OCI-LY7 (cell line): Measurements from ENCODE around the gene THRB. TPM values are rescaled to one million over a fixed set of nuclear protein-coding genes. Genes with fewer than 3 reads are reported as not detected.

Experiments used
- BruUV-seq: library from RNA; stranded (reverse); fragments of 400-500 nt; replicated peaks from 2 replicates; lab custom pipeline; 2021; lab: Mats Ljungman, UMichigan
- CTCF ChIA-PET: fragments of 300-600 bp; sonication (Branson Sonifier 250); formaldehyde crosslinking; loops from one replicate; lab custom pipeline; 2022; ENCODE audit warnings: antibody characterized with exemption; ENCODE audit not compliant: unreplicated experiment; lab: Charles Lee
- POLR2A ChIA-PET: fragments of 300-600 bp; sonication (Branson Sonifier 250); formaldehyde crosslinking; loops from one replicate; lab custom pipeline; 2022; ENCODE audit warnings: antibody characterized with exemption; lab: Charles Lee
- DNase-seq: peaks from one replicate; pipeline ENCODE4 v3.0.0-alpha.2; 2015; ENCODE audit warnings: low spot score
- H2AFZ ChIP-seq: fragments of 200-600 bp; sonication (generic), shearing (Covaris generic); 2 replicates; pipeline ENCODE4 v1.6.1; 2014; ENCODE audit warnings: mild to moderate bottlenecking, antibody characterized with exemption, low read length, moderate library complexity
- H3K27ac ChIP-seq: fragments of 200-600 bp; sonication (generic); 2 replicates; pipeline ENCODE4 v1.5.1; 2014; ENCODE audit warnings: mixed run types, low read depth, mild to moderate bottlenecking, moderate library complexity, low read length, inconsistent platforms; ENCODE audit not compliant: poor library complexity, severe bottlenecking
- H3K36me3 ChIP-seq: fragments of 200-600 bp; sonication (generic); 2 replicates; pipeline ENCODE4 v1.6.1; 2014; ENCODE audit warnings: mild to moderate bottlenecking, antibody characterized with exemption, low read length, moderate library complexity, mixed read lengths; ENCODE audit not compliant: insufficient read depth
- H3K4me1 ChIP-seq: fragments of 200-600 bp; sonication (generic); 2 replicates; pipeline ENCODE4 v1.5.1; 2014; ENCODE audit warnings: mild to moderate bottlenecking, low read length; ENCODE audit not compliant: insufficient read depth, poor library complexity, severe bottlenecking
- H3K4me2 ChIP-seq: fragments of 200-600 bp; sonication (generic); 2 replicates; pipeline ENCODE4 v1.6.1; 2014; ENCODE audit warnings: mild to moderate bottlenecking, low read length
- H3K4me3 ChIP-seq: fragments of 200-600 bp; sonication (generic); 2 replicates; pipeline ENCODE4 v1.5.1; 2014; ENCODE audit warnings: mild to moderate bottlenecking, low read depth, low read length; ENCODE audit not compliant: poor library complexity, severe bottlenecking
- H3K79me2 ChIP-seq: fragments of 200-600 bp; sonication (generic); 2 replicates; pipeline ENCODE4 v1.6.1; 2016; ENCODE audit warnings: low read depth, mild to moderate bottlenecking, low read length, moderate library complexity, mixed read lengths; ENCODE audit not compliant: insufficient read depth
- H3K9me2 ChIP-seq: fragments of 200-600 bp; sonication (generic); 2 replicates; pipeline ENCODE4 v1.6.1; 2016; ENCODE audit warnings: mild to moderate bottlenecking, low read length, mixed read lengths; ENCODE audit not compliant: insufficient read depth
- H3K9me3 ChIP-seq: fragments of 200-600 bp; sonication (generic); 2 replicates; pipeline ENCODE4 v1.6.1; 2014; ENCODE audit warnings: mild to moderate bottlenecking, mixed run types, low read length, mixed read lengths
- H4K20me1 ChIP-seq: fragments of 200-600 bp; sonication (generic); 2 replicates; pipeline ENCODE4 v1.6.1; 2014; ENCODE audit warnings: mild to moderate bottlenecking, antibody characterized with exemption, low read length, moderate library complexity, mixed read lengths; ENCODE audit not compliant: insufficient read depth
- EZH2phosphoT487 ChIP-seq: fragments of 200-600 bp; sonication (generic); IDR thresholded peaks from 2 replicates; pipeline ENCODE4 v1.6.1; 2018; ENCODE audit warnings: low read depth, borderline replicate concordance, mild to moderate bottlenecking, mixed run types, antibody characterized with exemption, low read length, moderate library complexity, mixed read lengths
- intact Hi-C: fragments of 100-400 bp; cut with micrococcal nuclease; formaldehyde crosslinking; loops from one replicate; pipeline ENCODE4 v1.10.0; 2022; ENCODE audit not compliant: unreplicated experiment
- total RNA-seq, 2 experiments: library from RNA; depleted of rRNA in 1 of 2; stranded (reverse); fragments of >200 nt in 1 of 2; shearing (Covaris generic) in 1 of 2; gene quantifications; 2 replicates each; pipeline ENCODE4 v1.2.3, GENCODE V29; 2014 to 2022
- TF ChIP-seq, protein P1 (sequence below): fragments of 200-600 bp; sonication (generic); conservative IDR thresholded peaks from 2 replicates; pipeline ENCODE4 v1.5.1; 2014; ENCODE audit warnings: mild to moderate bottlenecking, antibody characterized with exemption, low read length, moderate library complexity, mixed read lengths

Gene THRB
- total RNA-seq, 2 experiments from 2014 or later: not detected

DNA sequence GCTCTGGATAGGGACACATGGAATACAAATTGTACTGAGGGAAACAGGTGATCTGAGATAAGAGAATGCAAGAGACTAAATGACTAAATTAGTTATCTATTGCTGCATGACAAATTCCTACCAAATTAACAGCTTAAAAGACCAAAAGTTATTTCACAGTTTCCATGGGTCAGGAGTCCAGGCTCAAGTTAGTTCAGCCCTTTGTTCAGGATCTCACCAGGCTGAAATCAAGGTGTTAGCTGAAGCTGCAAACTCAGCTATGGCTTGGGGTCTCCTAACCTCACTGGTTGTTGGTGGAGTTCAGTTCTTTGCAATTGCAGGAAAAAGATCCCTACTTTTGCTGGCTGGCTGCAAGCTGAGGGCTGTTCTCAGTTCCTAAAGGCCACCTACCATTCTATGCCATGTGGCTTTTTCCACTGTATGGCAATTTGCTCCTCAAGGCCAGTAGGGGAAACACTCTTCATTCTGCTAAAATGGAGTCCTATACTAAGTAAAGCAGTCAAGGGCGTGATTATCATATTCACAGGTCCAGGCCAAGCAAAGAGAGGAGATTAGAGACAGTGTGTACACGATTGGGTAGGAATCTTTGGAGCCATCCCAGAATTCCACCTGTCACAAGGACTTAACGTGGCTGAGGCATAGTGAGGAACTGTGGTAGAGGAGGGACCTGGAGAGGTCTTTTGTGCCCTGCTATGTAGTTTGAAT, 53.7 kb downstream of the THRB start:
- H4K20me1 ChIP-seq: no peaks in the 10 kb centered on the region
- no peaks in the 10 kb centered on the region for H3K9me3 ChIP-seq
- H3K36me3 ChIP-seq: no peaks in the 10 kb centered on the region
- no peaks in the 10 kb centered on the region for H3K4me1 ChIP-seq
- DNase-seq: no peak
- H3K27ac ChIP-seq: no peak overlapping the region
- H2AFZ ChIP-seq: no peak overlapping the region
- H3K4me2 ChIP-seq: no peak overlapping the region
- intact Hi-C loops: no loop called here
- no peak overlapping the region for H3K4me3 ChIP-seq
- POLR2A ChIA-PET: no interaction called here
- no peak for TF ChIP-seq EZH2phosphoT487
- TF ChIP-seq, protein P1, sequence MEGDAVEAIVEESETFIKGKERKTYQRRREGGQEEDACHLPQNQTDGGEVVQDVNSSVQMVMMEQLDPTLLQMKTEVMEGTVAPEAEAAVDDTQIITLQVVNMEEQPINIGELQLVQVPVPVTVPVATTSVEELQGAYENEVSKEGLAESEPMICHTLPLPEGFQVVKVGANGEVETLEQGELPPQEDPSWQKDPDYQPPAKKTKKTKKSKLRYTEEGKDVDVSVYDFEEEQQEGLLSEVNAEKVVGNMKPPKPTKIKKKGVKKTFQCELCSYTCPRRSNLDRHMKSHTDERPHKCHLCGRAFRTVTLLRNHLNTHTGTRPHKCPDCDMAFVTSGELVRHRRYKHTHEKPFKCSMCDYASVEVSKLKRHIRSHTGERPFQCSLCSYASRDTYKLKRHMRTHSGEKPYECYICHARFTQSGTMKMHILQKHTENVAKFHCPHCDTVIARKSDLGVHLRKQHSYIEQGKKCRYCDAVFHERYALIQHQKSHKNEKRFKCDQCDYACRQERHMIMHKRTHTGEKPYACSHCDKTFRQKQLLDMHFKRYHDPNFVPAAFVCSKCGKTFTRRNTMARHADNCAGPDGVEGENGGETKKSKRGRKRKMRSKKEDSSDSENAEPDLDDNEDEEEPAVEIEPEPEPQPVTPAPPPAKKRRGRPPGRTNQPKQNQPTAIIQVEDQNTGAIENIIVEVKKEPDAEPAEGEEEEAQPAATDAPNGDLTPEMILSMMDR: no peak
- CTCF ChIA-PET: no interaction called here
- H3K79me2 ChIP-seq: no peaks in the 10 kb centered on the region
- no TSS peak for BruUV-seq
- H3K9me2 ChIP-seq: no peaks in the 10 kb centered on the region

GRCh38 chr3:24439021-24439420, 55.6 kb downstream of the THRB start:
- CTCF ChIA-PET: no interaction called here

DNA sequence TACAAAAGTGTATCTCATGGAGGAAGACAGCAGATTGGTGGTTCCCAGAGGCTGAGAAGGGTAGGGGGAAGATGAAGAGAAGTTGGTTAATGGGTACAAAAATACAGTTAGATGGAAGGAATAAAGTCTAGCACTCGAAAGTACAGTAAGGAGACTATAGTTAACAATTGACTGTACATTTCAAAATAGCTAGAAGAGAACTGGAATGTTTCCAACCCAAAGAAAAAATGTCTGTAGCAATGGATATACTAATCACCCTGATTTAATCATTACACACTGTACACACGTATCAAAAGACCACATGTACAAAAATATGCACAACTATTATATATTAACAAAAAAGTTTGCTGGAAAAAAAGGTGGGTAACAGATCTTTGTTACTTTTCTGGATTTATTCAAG, 57.3 kb downstream of the THRB start:
- Histone ChIP-seq H3K9me2 (no peaks in the 10 kb centered on the region), H3K27ac (no peak overlapping the region), H3K4me2 (no peak overlapping the region), H3K4me3 (no peak overlapping the region), H3K79me2 (no peaks in the 10 kb centered on the region), H3K4me1 (no peaks in the 10 kb centered on the region), H4K20me1 (no peaks in the 10 kb centered on the region), H3K36me3 (no peaks in the 10 kb centered on the region), H2AFZ (no peak overlapping the region), H3K9me3 (no peaks in the 10 kb centered on the region)
- intact Hi-C loops: no loop called here
- CTCF ChIA-PET: no interaction called here
- no peak for DNase-seq
- BruUV-seq: no TSS peak
- POLR2A ChIA-PET: no interaction called here
- no peak for TF ChIP-seq EZH2phosphoT487
- TF ChIP-seq, protein P1: no peak

More at GRCh38 chr3:24439021-24439420, 55.6 kb downstream of the THRB start:
- H3K9me2 ChIP-seq: no peaks in the 10 kb centered on the region
- H3K4me1 ChIP-seq: no peaks in the 10 kb centered on the region
- no TSS peak for BruUV-seq
- H3K27ac ChIP-seq: no peak overlapping the region
- no peak overlapping the region for H3K4me3 ChIP-seq
- H3K36me3 ChIP-seq: no peaks in the 10 kb centered on the region
- POLR2A ChIA-PET: no interaction called here
- H4K20me1 ChIP-seq: no peaks in the 10 kb centered on the region
- DNase-seq: no peak
- no peaks in the 10 kb centered on the region for H3K79me2 ChIP-seq
- no peaks in the 10 kb centered on the region for H3K9me3 ChIP-seq
- intact Hi-C loops: no loop called here
- no peak overlapping the region for H3K4me2 ChIP-seq
- H2AFZ ChIP-seq: no peak overlapping the region
- no peak for TF ChIP-seq EZH2phosphoT487
- TF ChIP-seq, protein P1: no peak
